Measurements from ENCODE around the gene FARP1.

DNA sequence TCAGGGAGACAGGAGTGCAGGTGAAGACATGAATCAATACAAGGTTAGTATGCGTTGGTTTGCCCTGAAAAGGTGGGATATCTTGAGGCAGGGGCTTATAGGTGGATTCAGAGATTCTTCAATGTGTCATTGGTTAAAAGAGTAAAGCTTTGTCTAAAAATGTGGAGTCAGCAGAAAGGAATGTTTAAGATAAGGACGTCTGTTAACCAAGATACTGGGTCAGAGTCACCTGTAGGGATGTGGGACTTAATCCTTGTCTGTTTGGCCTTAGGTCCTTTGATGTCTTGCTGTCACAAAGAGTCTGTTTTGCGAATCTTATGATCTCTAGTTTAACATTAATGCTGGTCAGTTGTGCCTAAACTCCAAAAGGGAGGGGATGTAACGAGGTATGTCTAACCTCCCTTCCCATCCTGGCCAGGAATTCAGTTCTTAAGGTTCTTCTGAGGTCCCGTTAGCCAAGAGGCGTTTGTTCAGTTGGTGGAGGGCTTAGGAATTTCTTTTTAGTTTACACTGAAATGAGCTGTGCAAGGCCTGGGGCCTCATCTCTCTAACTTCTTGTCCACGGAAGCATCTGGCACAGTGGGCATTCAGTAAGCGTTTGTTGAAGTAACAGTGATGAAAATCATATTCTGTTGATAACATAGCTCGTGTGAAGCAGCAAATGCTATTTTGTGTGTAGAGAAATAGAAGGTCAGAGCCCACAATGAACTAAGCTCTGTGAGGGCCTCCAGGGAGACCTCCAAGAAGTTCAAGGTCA, 130.4 kb downstream of the FARP1 start:
- TF ChIP-seq, protein P1, sequence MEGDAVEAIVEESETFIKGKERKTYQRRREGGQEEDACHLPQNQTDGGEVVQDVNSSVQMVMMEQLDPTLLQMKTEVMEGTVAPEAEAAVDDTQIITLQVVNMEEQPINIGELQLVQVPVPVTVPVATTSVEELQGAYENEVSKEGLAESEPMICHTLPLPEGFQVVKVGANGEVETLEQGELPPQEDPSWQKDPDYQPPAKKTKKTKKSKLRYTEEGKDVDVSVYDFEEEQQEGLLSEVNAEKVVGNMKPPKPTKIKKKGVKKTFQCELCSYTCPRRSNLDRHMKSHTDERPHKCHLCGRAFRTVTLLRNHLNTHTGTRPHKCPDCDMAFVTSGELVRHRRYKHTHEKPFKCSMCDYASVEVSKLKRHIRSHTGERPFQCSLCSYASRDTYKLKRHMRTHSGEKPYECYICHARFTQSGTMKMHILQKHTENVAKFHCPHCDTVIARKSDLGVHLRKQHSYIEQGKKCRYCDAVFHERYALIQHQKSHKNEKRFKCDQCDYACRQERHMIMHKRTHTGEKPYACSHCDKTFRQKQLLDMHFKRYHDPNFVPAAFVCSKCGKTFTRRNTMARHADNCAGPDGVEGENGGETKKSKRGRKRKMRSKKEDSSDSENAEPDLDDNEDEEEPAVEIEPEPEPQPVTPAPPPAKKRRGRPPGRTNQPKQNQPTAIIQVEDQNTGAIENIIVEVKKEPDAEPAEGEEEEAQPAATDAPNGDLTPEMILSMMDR (IDR thresholded peaks at IDR 0.05; ENCODE audit: low read depth, low read length, poor library complexity, severe bottlenecking), result no peak
- TF ChIP-seq EZH2phosphoT487 (IDR thresholded peaks at IDR 0.05; ENCODE audit: borderline replicate concordance, low read length), result no peak

All from DOHH2 (cell line).